Activated naive CD4-positive, alpha-beta T cell treated with anti-CD3 and anti-CD28 coated beads, Interleukin-2, amount 10 ng/mL, durations not matched to agents 7 days and 5 days (primary cell): Measurements from ENCODE around the gene RAMP1.
"Not testable (repeated sequence)": the region's sequence is repeated elsewhere in the genome, so short reads cannot be mapped to it uniquely, and the experiment has no call there.

ENCODE experiments used
- CTCF ChIA-PET: fragments of 350-600 bp; sonication (Branson Sonifier 250); formaldehyde crosslinking; loops from one replicate; lab custom pipeline; 2021; ENCODE audit warnings: antibody characterized with exemption; lab: Charles Lee
- DNase-seq: peaks from one replicate; pipeline ENCODE4 v3.0.0-alpha.2; 2020
- H3K27ac Mint-ChIP-seq: one replicate; pipeline ENCODE4 v1.8.0; 2021; ENCODE audit warnings: mild to moderate bottlenecking, moderate library complexity, mixed read lengths
- H3K27me3 Mint-ChIP-seq: one replicate; pipeline ENCODE4 v1.8.0; 2021; ENCODE audit warnings: mild to moderate bottlenecking, mixed read lengths
- H3K36me3 Mint-ChIP-seq: one replicate; pipeline ENCODE4 v1.8.0; 2021; ENCODE audit warnings: mixed read lengths
- H3K4me1 Mint-ChIP-seq: one replicate; pipeline ENCODE4 v1.8.0; 2021; ENCODE audit warnings: mixed read lengths
- H3K4me3 Mint-ChIP-seq: one replicate; pipeline ENCODE4 v1.8.0; 2021; ENCODE audit warnings: mild to moderate bottlenecking, moderate library complexity, mixed read lengths
- H3K9me3 Mint-ChIP-seq: one replicate; pipeline ENCODE4 v1.8.0; 2021; ENCODE audit warnings: mixed read lengths

The RAMP1 gene

GRCh38 chr2:237939251-237939650 lies 79.8 kb downstream of the RAMP1 start:
- peaks cover 16% of the 10 kb centered on the region for H3K36me3 Mint-ChIP-seq
- CTCF ChIA-PET = interaction anchor here (1.2 to 2.4 kb wide), 3 partner anchors 16 to 200 kb away, joined by 3 to 7 read pairs (median 3); no protein-coding TSS in a partner anchor
- H3K9me3 Mint-ChIP-seq = peaks cover 7% of the 10 kb centered on the region
- H3K27ac Mint-ChIP-seq = peak overlapping the region; percentile 19
- DNase-seq = no peak
- H3K4me3 Mint-ChIP-seq = no peak overlapping the region
- peaks cover 65% of the 10 kb centered on the region for H3K4me1 Mint-ChIP-seq
- H3K27me3 Mint-ChIP-seq = peaks cover 8% of the 10 kb centered on the region

DNA sequence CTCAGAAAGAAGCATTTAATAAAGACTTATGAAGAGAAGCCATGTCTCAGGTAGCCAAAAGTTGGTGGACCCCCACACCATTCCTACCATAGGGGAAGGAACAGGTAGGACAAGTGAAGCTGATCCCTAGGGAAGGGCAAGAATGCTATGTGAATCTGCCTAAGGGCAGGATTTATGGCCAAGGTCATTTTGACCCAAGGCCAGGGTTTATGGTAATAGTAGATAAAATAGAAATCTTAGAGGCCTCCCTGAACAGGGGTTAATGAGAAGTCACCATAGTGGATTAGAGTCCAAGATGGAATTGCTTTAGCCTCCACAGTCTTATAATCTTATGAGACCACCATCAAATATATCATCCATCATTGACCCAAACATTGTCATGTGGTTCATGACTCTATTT lies 81.4 kb downstream of the RAMP1 start:
- peaks cover 28% of the 10 kb centered on the region for H3K36me3 Mint-ChIP-seq
- no peak overlapping the region for H3K4me3 Mint-ChIP-seq
- CTCF ChIA-PET = interaction anchor here (2.4 kb wide), 1 partner anchor 17 kb away, joined by 7 read pairs; no protein-coding TSS in a partner anchor
- peak overlapping the region; percentile 96 for H3K27ac Mint-ChIP-seq
- peaks cover 73% of the 10 kb centered on the region for H3K4me1 Mint-ChIP-seq
- peaks cover 23% of the 10 kb centered on the region for H3K9me3 Mint-ChIP-seq
- peaks cover 4% of the 10 kb centered on the region for H3K27me3 Mint-ChIP-seq
- DNase-seq = no peak

GRCh38 chr2:237941239-237941638 lies 81.8 kb downstream of the RAMP1 start:
- peaks cover 73% of the 10 kb centered on the region for H3K4me1 Mint-ChIP-seq

DNA sequence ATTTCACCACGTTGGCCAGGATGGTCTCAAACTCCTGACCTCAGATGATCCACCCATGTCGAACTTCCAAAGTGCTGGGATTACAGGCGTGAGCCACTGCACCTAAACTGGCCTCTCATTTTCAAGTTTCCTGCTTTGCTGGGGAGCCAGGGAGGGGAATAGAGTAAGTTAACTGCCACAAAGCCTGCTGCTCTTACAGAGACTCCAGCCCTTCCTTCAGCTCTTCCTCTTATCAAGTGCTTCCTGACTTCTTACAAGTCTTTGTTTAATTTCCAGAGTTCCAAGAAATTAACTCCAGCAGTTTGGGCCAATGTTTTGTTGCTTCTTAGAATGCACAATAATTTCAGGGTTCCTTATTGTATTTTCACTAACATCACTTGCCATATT lies 83.1 kb downstream of the RAMP1 start:
- Mint-ChIP-seq H3K27me3 (peaks cover 6% of the 10 kb centered on the region), H3K27ac (peak overlapping the region; percentile 96), H3K36me3 (peaks cover 42% of the 10 kb centered on the region), H3K4me1 (peaks cover 81% of the 10 kb centered on the region), H3K9me3 (peaks cover 32% of the 10 kb centered on the region), H3K4me3 (peak overlapping the region; percentile 8)
- CTCF ChIA-PET = interaction anchor here (0.9 to 2.3 kb wide), 2 partner anchors 10 to 17 kb away, joined by 3 to 7 read pairs; no protein-coding TSS in a partner anchor
- DNase-seq = no peak

More at GRCh38 chr2:237941239-237941638, 81.8 kb downstream of the RAMP1 start:
- Mint-ChIP-seq H3K9me3 (peaks cover 27% of the 10 kb centered on the region), H3K36me3 (peaks cover 33% of the 10 kb centered on the region), H3K4me3 (no peak overlapping the region), H3K27ac (peak overlapping the region; percentile 96), H3K27me3 (peaks cover 6% of the 10 kb centered on the region)
- DNase-seq = no peak
- CTCF ChIA-PET = interaction anchor here (2.4 kb wide), 1 partner anchor 18 kb away, joined by 7 read pairs; no protein-coding TSS in a partner anchor

DNA sequence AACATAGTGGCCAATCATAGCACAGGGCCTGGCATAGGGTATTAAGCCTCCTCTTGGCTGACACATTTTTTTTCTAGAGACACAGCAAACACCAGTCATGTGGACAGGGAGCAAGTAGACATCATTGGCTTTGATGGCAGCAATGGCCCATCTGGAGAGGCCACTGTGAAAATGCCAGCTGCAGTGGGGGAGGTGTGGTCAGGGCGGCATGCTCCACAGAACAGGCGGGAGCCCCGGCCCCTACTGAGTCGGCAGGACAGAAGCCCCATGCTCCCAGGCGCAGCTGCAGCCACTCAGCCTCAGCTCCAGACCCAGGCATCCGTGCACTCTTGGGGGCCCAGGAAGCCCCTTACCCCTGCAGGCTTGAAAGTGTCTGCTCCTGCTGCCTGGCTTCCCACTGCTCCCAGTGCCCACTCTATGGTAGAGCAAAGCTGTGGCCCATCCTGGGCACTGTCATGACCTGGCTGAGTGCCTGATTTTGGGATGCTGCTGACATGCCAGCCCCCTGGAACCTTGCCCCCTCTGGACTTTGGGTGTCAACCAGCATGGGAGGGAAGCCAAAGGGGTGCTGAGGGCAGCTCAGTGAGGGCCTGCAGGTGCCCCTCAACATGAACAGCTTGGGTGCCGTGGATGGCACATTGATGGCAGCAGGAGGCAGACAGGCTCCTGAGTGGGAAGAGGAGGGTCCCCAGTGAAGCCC lies 84.1 kb downstream of the RAMP1 start:
- H3K27ac Mint-ChIP-seq = peak overlapping the region; percentile 96
- no peak overlapping the region for H3K4me3 Mint-ChIP-seq
- H3K9me3 Mint-ChIP-seq = peaks cover 32% of the 10 kb centered on the region
- CTCF ChIA-PET = interaction anchor here (0.9 to 2.3 kb wide), 2 partner anchors 9 to 18 kb away, joined by 3 to 7 read pairs; no protein-coding TSS in a partner anchor
- H3K4me1 Mint-ChIP-seq = peaks cover 81% of the 10 kb centered on the region
- no peak for DNase-seq
- peaks cover 42% of the 10 kb centered on the region for H3K36me3 Mint-ChIP-seq
- H3K27me3 Mint-ChIP-seq = peaks cover 6% of the 10 kb centered on the region

DNA sequence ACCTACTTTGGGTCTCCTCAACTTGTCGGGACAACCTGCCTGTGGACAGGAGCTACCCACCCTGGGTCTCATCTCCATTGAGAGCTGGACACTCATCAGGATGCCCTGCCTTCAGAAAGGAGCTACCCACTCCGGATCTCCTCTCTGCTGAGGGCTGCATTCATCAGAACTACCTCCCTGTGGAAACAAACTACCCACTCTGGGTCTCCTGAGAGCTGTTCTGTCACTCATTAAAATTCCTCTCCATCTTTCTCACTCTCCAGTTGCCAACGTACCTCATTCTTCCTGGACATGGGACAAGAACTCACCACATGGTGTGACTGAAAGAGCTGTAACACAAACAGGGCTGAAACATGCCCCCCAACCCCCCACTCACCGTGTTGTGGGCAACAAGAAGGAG lies 84.9 kb downstream of the RAMP1 start:
- no peak for DNase-seq
- Mint-ChIP-seq H3K27me3 (peaks cover 6% of the 10 kb centered on the region), H3K9me3 (peaks cover 32% of the 10 kb centered on the region), H3K36me3 (peaks cover 41% of the 10 kb centered on the region), H3K27ac (peak overlapping the region; percentile 82), H3K4me3 (no peak overlapping the region), H3K4me1 (peaks cover 76% of the 10 kb centered on the region)
- CTCF ChIA-PET = no interaction called here

- H3K36me3 Mint-ChIP-seq = peaks cover 37% of the 10 kb centered on the region
- CTCF ChIA-PET = no interaction called here
- peak overlapping the region; percentile 85 for H3K27ac Mint-ChIP-seq
- DNase-seq = no peak
- H3K9me3 Mint-ChIP-seq = peaks cover 30% of the 10 kb centered on the region
- H3K27me3 Mint-ChIP-seq = peaks cover 16% of the 10 kb centered on the region
- H3K4me3 Mint-ChIP-seq = no peak overlapping the region
- H3K4me1 Mint-ChIP-seq = peaks cover 58% of the 10 kb centered on the region
Observed at GRCh38 chr2:237946423-237946822, 87.0 kb downstream of the RAMP1 start.

DNA sequence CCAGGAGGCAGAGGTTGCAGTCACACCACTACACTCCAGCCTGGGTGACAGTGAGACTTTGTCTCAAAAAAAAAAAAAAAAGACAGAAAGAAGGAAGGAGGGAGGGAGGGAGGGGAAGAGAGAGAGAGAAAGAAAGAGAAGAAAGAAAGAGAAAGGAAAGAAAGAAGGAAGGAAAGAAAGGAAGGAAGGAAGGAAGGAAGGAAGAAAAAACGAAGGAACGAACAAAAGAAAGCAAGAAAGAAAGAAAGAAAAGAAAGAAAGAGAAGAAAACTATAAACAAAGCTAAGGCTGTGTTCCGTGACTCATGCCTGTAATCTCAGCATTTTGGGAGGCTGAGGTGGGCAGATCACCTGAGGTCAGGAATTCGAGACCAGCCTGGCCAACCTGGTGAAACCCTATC lies 91.9 kb downstream of the RAMP1 start:
- H3K4me3 Mint-ChIP-seq, DNase-seq, H3K27ac Mint-ChIP-seq, H3K36me3 Mint-ChIP-seq, CTCF ChIA-PET, H3K9me3 Mint-ChIP-seq: not testable (repeated sequence)
- peaks cover 23% of the 10 kb centered on the region for H3K4me1 Mint-ChIP-seq
- peaks cover 50% of the 10 kb centered on the region for H3K27me3 Mint-ChIP-seq

- CTCF ChIA-PET = interaction anchor here (1.9 kb wide), 1 partner anchor 9 kb away, joined by 7 read pairs; no protein-coding TSS in a partner anchor
- H3K27me3 Mint-ChIP-seq = peaks cover 53% of the 10 kb centered on the region
- no peak for DNase-seq
- no peak overlapping the region for H3K4me3 Mint-ChIP-seq
- no peak overlapping the region for H3K27ac Mint-ChIP-seq
- peaks cover 23% of the 10 kb centered on the region for H3K4me1 Mint-ChIP-seq
- peaks cover 4% of the 10 kb centered on the region for H3K9me3 Mint-ChIP-seq
- H3K36me3 Mint-ChIP-seq = peaks cover 7% of the 10 kb centered on the region
Observed at GRCh38 chr2:237951878-237952277, 92.5 kb downstream of the RAMP1 start.

- Mint-ChIP-seq H3K9me3 (no peaks in the 10 kb centered on the region), H3K4me1 (peaks cover 21% of the 10 kb centered on the region), H3K4me3 (no peak overlapping the region), H3K27ac (no peak overlapping the region), H3K36me3 (no peaks in the 10 kb centered on the region), H3K27me3 (peaks cover 62% of the 10 kb centered on the region)
- DNase-seq = no peak
- CTCF ChIA-PET = interaction anchor here (1.9 kb wide), 1 partner anchor 10 kb away, joined by 7 read pairs; no protein-coding TSS in a partner anchor
Observed at GRCh38 chr2:237952851-237953250, 93.4 kb downstream of the RAMP1 start.

- Mint-ChIP-seq H3K27me3 (peaks cover 73% of the 10 kb centered on the region), H3K4me1 (peaks cover 19% of the 10 kb centered on the region), H3K9me3 (no peaks in the 10 kb centered on the region), H3K27ac (no peak overlapping the region), H3K4me3 (no peak overlapping the region), H3K36me3 (no peaks in the 10 kb centered on the region)
- CTCF ChIA-PET = no interaction called here
- peak; percentile 32 for DNase-seq
Observed at GRCh38 chr2:237955640-237956401, 96.4 kb downstream of the RAMP1 start.

GRCh38 chr2:237956402-237956736 lies 96.9 kb downstream of the RAMP1 start:
- CTCF ChIA-PET = no interaction called here

GRCh38 chr2:237961637-237962036 lies 102.2 kb downstream of the RAMP1 start:
- peaks cover 8% of the 10 kb centered on the region for H3K36me3 Mint-ChIP-seq

More at GRCh38 chr2:237956402-237956736, 96.9 kb downstream of the RAMP1 start:
- Mint-ChIP-seq H3K4me1 (peaks cover 19% of the 10 kb centered on the region), H3K27me3 (peaks cover 68% of the 10 kb centered on the region), H3K27ac (no peak overlapping the region), H3K4me3 (no peak overlapping the region), H3K9me3 (no peaks in the 10 kb centered on the region), H3K36me3 (no peaks in the 10 kb centered on the region)
- DNase-seq = no peak

More at GRCh38 chr2:237961637-237962036, 102.2 kb downstream of the RAMP1 start:
- H3K4me3 Mint-ChIP-seq = no peak overlapping the region
- DNase-seq = no peak
- H3K27me3 Mint-ChIP-seq = peaks cover 26% of the 10 kb centered on the region
- no peak overlapping the region for H3K27ac Mint-ChIP-seq
- peaks cover 18% of the 10 kb centered on the region for H3K9me3 Mint-ChIP-seq
- CTCF ChIA-PET = no interaction called here
- H3K4me1 Mint-ChIP-seq = peaks cover 10% of the 10 kb centered on the region
